Measurements from ENCODE around the gene COCH. TPM values are rescaled to one million over a fixed set of nuclear protein-coding genes. Genes with fewer than 3 reads are reported as not detected.

Gene COCH
- total and polyA plus RNA-seq, 10 of the 15 experiments (the other 5 are each of a cell fraction or from before 2014, with no cell fraction given) = 1.8 to 8.3 (median 5.1) TPM

GRCh38 chr14:30874120-30874998 is at the start of gene COCH (continued):
- TF ChIP-seq LARP7 (IDR thresholded peaks at IDR 0.05) = peak; percentile 75
- TF ChIP-seq ZNF24 (IDR thresholded peaks at IDR 0.05) = peak; percentile 17; the same call in 1 of the 2 replicates
- peak; percentile 71 for TF ChIP-seq GATAD2B (conservative IDR thresholded peaks at IDR 0.05; ENCODE audit: low read depth)
- TF ChIP-seq STAT3 (IDR thresholded peaks at IDR 0.05; ENCODE audit: low read depth, low read length) = no peak
- TF ChIP-seq SMC3 (IDR thresholded peaks at IDR 0.05; ENCODE audit: borderline replicate concordance, low read length) = 0 out of 2 replicates have a peak, but pooled peaks have one; percentile 16
- TF ChIP-seq CBFB (IDR thresholded peaks at IDR 0.05; ENCODE audit: low read depth) = no peak
- peak; percentile 63; the same call in 1 of the 2 replicates for TF ChIP-seq NR2F1 (conservative IDR thresholded peaks at IDR 0.05)
- no peak for TF ChIP-seq CHD1 (IDR thresholded peaks at IDR 0.05; ENCODE audit: low read depth, low read length)
- no peak for TF ChIP-seq MYC (IDR thresholded peaks at IDR 0.05; ENCODE audit: insufficient read depth, insufficient read length, insufficient replicate concordance, low read length, severe bottlenecking)
- TF ChIP-seq RB1 (IDR thresholded peaks at IDR 0.05; ENCODE audit: borderline replicate concordance) = peak; percentile 82; the same call in 1 of the 2 replicates
- TF ChIP-seq SREBF1 (IDR thresholded peaks at IDR 0.05; ENCODE audit: low read length) = no peak
- no peak for TF ChIP-seq CHD4 (IDR thresholded peaks at IDR 0.05)
- TF ChIP-seq RAD21 (IDR thresholded peaks at IDR 0.05; ENCODE audit: insufficient read depth, low read depth, low read length) = peak; percentile 19; the same call in 1 of the 2 replicates
- TF ChIP-seq BHLHE40 (IDR thresholded peaks at IDR 0.05; ENCODE audit: borderline replicate concordance in 1 of 2, low read depth in 2 of 2, low read length in 1 of 2) = peak; percentile 28 to 29; a peak in 2 of 4 replicates
- 0 out of 2 replicates have a peak, but pooled peaks have one; percentile 33 for TF ChIP-seq TCF12 (IDR thresholded peaks at IDR 0.05; ENCODE audit: low read depth, low read length)
- TF ChIP-seq MEF2B (IDR thresholded peaks at IDR 0.05; ENCODE audit: partially characterized antibody, poor library complexity, severe bottlenecking) = peak; percentile 71
- peak; percentile 80 for TF ChIP-seq IKZF1 (conservative IDR thresholded peaks at IDR 0.05)

All from GM12878 (cell line).